Measurements from ENCODE around the gene SUGCT.

DNA sequence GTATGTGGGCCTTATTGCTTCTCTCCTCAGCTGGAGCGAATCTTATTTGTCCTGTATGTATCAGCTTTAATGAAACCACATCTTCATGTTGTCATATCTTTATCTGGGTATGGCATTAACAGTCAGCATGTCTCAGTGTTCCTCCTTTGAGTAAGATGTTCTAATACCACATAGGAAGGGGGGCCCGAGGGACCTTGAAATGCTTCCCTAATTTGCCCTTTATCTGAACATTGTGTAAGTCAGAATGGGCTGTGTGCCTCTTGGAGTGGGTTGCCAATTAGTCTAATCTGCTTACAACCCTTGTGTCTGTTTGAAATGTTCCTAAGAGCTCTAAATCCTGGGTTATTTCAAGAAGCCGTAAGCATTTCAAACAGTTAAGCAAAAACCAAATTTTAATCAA lies 623.8 kb downstream of the SUGCT start:
- TF ChIP-seq TEAD4 (IDR thresholded peaks at IDR 0.05) (no peak), EGR1 (IDR thresholded peaks at IDR 0.05) (no peak), TCF12 (IDR thresholded peaks at IDR 0.05; ENCODE audit: low read depth) (no peak), EP300 (IDR thresholded peaks at IDR 0.05; ENCODE audit: borderline replicate concordance) (no peak)
- TF ChIP-seq, protein P1, sequence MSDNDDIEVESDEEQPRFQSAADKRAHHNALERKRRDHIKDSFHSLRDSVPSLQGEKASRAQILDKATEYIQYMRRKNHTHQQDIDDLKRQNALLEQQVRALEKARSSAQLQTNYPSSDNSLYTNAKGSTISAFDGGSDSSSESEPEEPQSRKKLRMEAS (IDR thresholded peaks at IDR 0.05), result no peak

All from Ishikawa (cell line).